SK-N-SH treated with all-trans-retinoic acid at 6 μM for 48 hours (cell line): ENCODE measurements around the gene IGSF22.

Source experiments
- ATAC-seq: fragments of 200-7000 bp; cut with Tn5 transposase; 3 replicates; pipeline ENCODE4 v1.9.1; 2020; ENCODE audit warnings: mild to moderate bottlenecking, moderate library complexity
- ARNTL ChIP-seq: fragments of 450-650 bp; formaldehyde crosslinking; IDR thresholded peaks from 2 replicates; pipeline ENCODE4 v1.5.0; 2020; ENCODE audit warnings: low read depth, mild to moderate bottlenecking, moderate library complexity, borderline replicate concordance
- BACH2 ChIP-seq: fragments of 250-450 bp; sonication (Bioruptor Pico); IDR thresholded peaks from 2 replicates; pipeline ENCODE4 v1.9.0; 2021; ENCODE audit warnings: mild to moderate bottlenecking, borderline replicate concordance
- CREB5 ChIP-seq: fragments of 250-450 bp; sonication (Bioruptor Pico); IDR thresholded peaks from 2 replicates; pipeline ENCODE4 v1.5.1; 2020; ENCODE audit warnings: low read depth, mild to moderate bottlenecking, moderate library complexity
- CSDC2 ChIP-seq: fragments of 250-450 bp; sonication (Bioruptor Pico); IDR thresholded peaks from 2 replicates; pipeline ENCODE4 v1.5.0; 2020; ENCODE audit warnings: mild to moderate bottlenecking, moderate library complexity
- CSRNP3 ChIP-seq: fragments of 250-450 bp; sonication (Bioruptor Pico); IDR thresholded peaks from 2 replicates; pipeline ENCODE4 v1.5.1; 2021; ENCODE audit warnings: mild to moderate bottlenecking, moderate library complexity
- ESRRG ChIP-seq: fragments of 250-450 bp; sonication (Bioruptor Pico); IDR thresholded peaks from 2 replicates; pipeline ENCODE4 v1.6.1; 2021; ENCODE audit warnings: mild to moderate bottlenecking
- GLIS3 ChIP-seq: fragments of 250-450 bp; sonication (Bioruptor Pico); IDR thresholded peaks from 2 replicates; pipeline ENCODE4 v1.5.0; 2020; ENCODE audit warnings: mild to moderate bottlenecking, moderate library complexity
- OSR1 ChIP-seq: fragments of 250-450 bp; sonication (Bioruptor Pico); IDR thresholded peaks from 2 replicates; pipeline ENCODE4 v1.8.0; 2022; ENCODE audit warnings: moderate library complexity, mild to moderate bottlenecking, inconsistent platforms
- PATZ1 ChIP-seq: fragments of 250-450 bp; sonication (Bioruptor Pico); IDR thresholded peaks from 2 replicates; pipeline ENCODE4 v1.8.0; 2020; ENCODE audit warnings: mild to moderate bottlenecking, moderate library complexity, borderline replicate concordance
- POU6F1 ChIP-seq: fragments of 250-450 bp; sonication (Bioruptor Pico); IDR thresholded peaks from 2 replicates; pipeline ENCODE4 v1.8.0; 2021; ENCODE audit warnings: low read depth, mild to moderate bottlenecking, moderate library complexity, borderline replicate concordance
- PPARA ChIP-seq: fragments of 250-450 bp; sonication (Bioruptor Pico); IDR thresholded peaks from 2 replicates; pipeline ENCODE4 v1.5.0; 2020; ENCODE audit warnings: mild to moderate bottlenecking, borderline replicate concordance
- RARB ChIP-seq: fragments of 250-450 bp; sonication (Bioruptor Pico); IDR thresholded peaks from 2 replicates; pipeline ENCODE4 v1.8.0; 2021; ENCODE audit warnings: mild to moderate bottlenecking, moderate library complexity
- SNAI2 ChIP-seq: fragments of 250-450 bp; sonication (Bioruptor Pico); IDR thresholded peaks from 2 replicates; pipeline ENCODE4 v1.5.0; 2020; ENCODE audit warnings: mild to moderate bottlenecking, moderate library complexity
- TCF4 ChIP-seq: fragments of 250-450 bp; sonication (Bioruptor Pico); IDR thresholded peaks from 2 replicates; pipeline ENCODE4 v1.8.0; 2021; ENCODE audit warnings: mild to moderate bottlenecking, moderate library complexity, borderline replicate concordance
- TOX ChIP-seq: fragments of 250-450 bp; sonication (Bioruptor Pico); IDR thresholded peaks from 2 replicates; pipeline ENCODE4 v1.8.0; 2021; ENCODE audit warnings: mild to moderate bottlenecking, moderate library complexity, borderline replicate concordance
- TSHZ2 ChIP-seq: fragments of 250-450 bp; sonication (Bioruptor Pico); IDR thresholded peaks from 2 replicates; pipeline ENCODE4 v1.5.0; 2020; ENCODE audit warnings: mild to moderate bottlenecking, moderate library complexity
- ZC3H10 ChIP-seq: fragments of 250-450 bp; sonication (Bioruptor Pico); IDR thresholded peaks from 2 replicates; pipeline ENCODE4 v1.5.1; 2021; ENCODE audit warnings: mild to moderate bottlenecking, moderate library complexity
- ZFP30 ChIP-seq: fragments of 450-650 bp; formaldehyde crosslinking; IDR thresholded peaks from 2 replicates; pipeline ENCODE4 v1.5.0; 2022; ENCODE audit warnings: mild to moderate bottlenecking, moderate library complexity
- ZNF565 ChIP-seq: fragments of 450-650 bp; formaldehyde crosslinking; conservative IDR thresholded peaks from 2 replicates; pipeline ENCODE4 v1.5.0; 2020; ENCODE audit warnings: low read depth, mild to moderate bottlenecking, moderate library complexity
- ZNF70 ChIP-seq: fragments of 450-650 bp; formaldehyde crosslinking; IDR thresholded peaks from 2 replicates; pipeline ENCODE4 v1.5.0; 2020; ENCODE audit warnings: mild to moderate bottlenecking, moderate library complexity
- ZNF8 ChIP-seq: fragments of 450-650 bp; formaldehyde crosslinking; IDR thresholded peaks from 2 replicates; pipeline ENCODE4 v1.5.0; 2020; ENCODE audit warnings: mild to moderate bottlenecking, moderate library complexity

The IGSF22 gene

GRCh38 chr11:18726040-18726439 is at the start of gene IGSF22:
Gene IGSF22, minus strand, starts transcription at chr11:18726188. Its CDS starts 1,952 bp downstream, at chr11:18724236.
- no peak for ATAC-seq
- TF ChIP-seq GLIS3 (CRISPR knock-in tag), result no peak
- TF ChIP-seq ZNF70 (CRISPR knock-in tag), result no peak

- TF ChIP-seq PPARA (no peak), CSRNP3 (CRISPR knock-in tag) (no peak)
- ATAC-seq, result no peak
Observed at GRCh38 chr11:18774801-18775200, 48.8 kb upstream of the IGSF22 start.

- TF ChIP-seq TSHZ2 (CRISPR knock-in tag) (no peak), CSDC2 (CRISPR knock-in tag) (no peak), ZFP30 (no peak), ESRRG (CRISPR knock-in tag) (no peak), GLIS3 (CRISPR knock-in tag) (no peak), ZNF70 (CRISPR knock-in tag) (no peak), BACH2 (CRISPR knock-in tag) (no peak), RARB (CRISPR knock-in tag) (no peak), ZNF565 (CRISPR knock-in tag) (no peak), TCF4 (no peak), SNAI2 (no peak), CREB5 (CRISPR knock-in tag) (no peak)
- TF ChIP-seq, all 23 proteins: peak for 0
- ATAC-seq, result no peak
Observed at GRCh38 chr11:18773681-18774080, 47.7 kb upstream of the IGSF22 start.

GRCh38 chr11:18773104-18773503 is 47.1 kb upstream of the IGSF22 start:
- no peak for ATAC-seq
- TF ChIP-seq ZNF565 (CRISPR knock-in tag) (no peak), PATZ1 (no peak), POU6F1 (CRISPR knock-in tag) (no peak), ESRRG (CRISPR knock-in tag) (no peak), CSDC2 (CRISPR knock-in tag) (no peak), TOX (no peak), ZFP30 (no peak), TCF4 (no peak), GLIS3 (CRISPR knock-in tag) (no peak), ZNF8 (CRISPR knock-in tag) (no peak), ARNTL (CRISPR knock-in tag) (no peak), ZC3H10 (CRISPR knock-in tag) (no peak), OSR1 (CRISPR knock-in tag) (no peak), RARB (CRISPR knock-in tag) (no peak), ZNF70 (CRISPR knock-in tag) (no peak)
